Osteoblast (primary cell): ENCODE measurements around the gene ADNP2. TPM values are rescaled to one million over a fixed set of nuclear protein-coding genes. Genes with fewer than 3 reads are reported as not detected.

Experiments
- DNase-seq: peaks from one replicate; pipeline ENCODE4 v3.0.0; 2011; ENCODE audit warnings: low spot score, mixed read lengths; ENCODE audit not compliant: insufficient read length; ENCODE audit errors: missing footprints
- H2AFZ ChIP-seq: 2 replicates; pipeline ENCODE4 v1.6.0; 2011; ENCODE audit warnings: mild to moderate bottlenecking, low read length
- H3K27ac ChIP-seq: 2 replicates; pipeline ENCODE4 v1.5.1; 2011; ENCODE audit warnings: mild to moderate bottlenecking, low read depth, low read length, moderate library complexity
- H3K27me3 ChIP-seq: 2 replicates; pipeline ENCODE4 v1.6.0; 2012; ENCODE audit warnings: mild to moderate bottlenecking, control low read depth, inconsistent platforms, low read length, moderate library complexity; ENCODE audit not compliant: insufficient read depth
- H3K36me3 ChIP-seq: 2 replicates; pipeline ENCODE4 v1.5.1; 2011; ENCODE audit warnings: mild to moderate bottlenecking, low read length, control low read depth, moderate library complexity; ENCODE audit not compliant: insufficient read depth
- H3K4me1 ChIP-seq: 2 replicates; pipeline ENCODE4 v1.5.1; 2011; ENCODE audit warnings: mild to moderate bottlenecking, low read length, control low read depth, moderate library complexity; ENCODE audit not compliant: insufficient read depth
- H3K4me2 ChIP-seq: 2 replicates; pipeline ENCODE4 v1.6.0; 2011; ENCODE audit warnings: mild to moderate bottlenecking, low read length; ENCODE audit not compliant: insufficient read depth
- H3K4me3 ChIP-seq: fragments of 200-600 bp; sonication (generic); 3 replicates; pipeline ENCODE4 v1.5.1; 2012; ENCODE audit warnings: mild to moderate bottlenecking, low read length, inconsistent platforms; ENCODE audit not compliant: insufficient read depth
- H3K79me2 ChIP-seq: 2 replicates; pipeline ENCODE4 v1.6.0; 2012; ENCODE audit warnings: mild to moderate bottlenecking, low read length, control low read depth, inconsistent platforms; ENCODE audit not compliant: insufficient read depth
- H3K9me3 ChIP-seq: 2 replicates; pipeline ENCODE4 v1.5.1; 2011; ENCODE audit warnings: low read depth, low read length, control low read depth
- H4K20me1 ChIP-seq: 2 replicates; pipeline ENCODE4 v1.6.0; 2012; ENCODE audit warnings: mild to moderate bottlenecking, low read length, control low read depth; ENCODE audit not compliant: insufficient read depth
- CTCF ChIP-seq: IDR thresholded peaks from 2 replicates; pipeline ENCODE4 v1.5.1; 2011; ENCODE audit warnings: mild to moderate bottlenecking, low read depth, low read length, moderate library complexity; ENCODE audit errors: extremely low read depth
- total RNA-seq: library from RNA; depleted of rRNA; stranded (reverse); fragments of >200 nt; gene quantifications from 2 replicates; pipeline ENCODE4 v1.2.3, GENCODE V29; 2012

ADNP2 gene
- total RNA-seq, 1 donor, result 22.1 TPM

GRCh38 chr18:80127635-80128034, 18.6 kb downstream of the ADNP2 start:
- peaks cover 95% of the 10 kb centered on the region for H3K79me2 ChIP-seq
- no peaks in the 10 kb centered on the region for H3K27me3 ChIP-seq
- H3K4me3 ChIP-seq, result no peak overlapping the region
- DNase-seq, result no peak
- H3K4me1 ChIP-seq, result no peaks in the 10 kb centered on the region
- no peak overlapping the region for H2AFZ ChIP-seq
- H4K20me1 ChIP-seq, result peaks cover 37% of the 10 kb centered on the region
- no peak for TF ChIP-seq CTCF
- no peak overlapping the region for H3K4me2 ChIP-seq
- peaks cover 7% of the 10 kb centered on the region for H3K36me3 ChIP-seq
- no peak overlapping the region for H3K27ac ChIP-seq
- no peaks in the 10 kb centered on the region for H3K9me3 ChIP-seq

GRCh38 chr18:80129672-80130367, 20.8 kb downstream of the ADNP2 start:
- H3K9me3 ChIP-seq, result no peaks in the 10 kb centered on the region
- H3K4me2 ChIP-seq, result no peak overlapping the region
- H3K4me1 ChIP-seq, result no peaks in the 10 kb centered on the region
- H4K20me1 ChIP-seq, result peaks cover 32% of the 10 kb centered on the region
- H3K4me3 ChIP-seq, result no peak overlapping the region
- H3K36me3 ChIP-seq, result peaks cover 23% of the 10 kb centered on the region
- H3K27ac ChIP-seq, result no peak overlapping the region
- TF ChIP-seq CTCF, result no peak
- no peak for DNase-seq
- H3K27me3 ChIP-seq, result no peaks in the 10 kb centered on the region
- H3K79me2 ChIP-seq, result peaks cover 95% of the 10 kb centered on the region
- no peak overlapping the region for H2AFZ ChIP-seq

GRCh38 chr18:80130555-80130954, 21.5 kb downstream of the ADNP2 start:
- Histone ChIP-seq H3K27ac (no peak overlapping the region), H3K27me3 (no peaks in the 10 kb centered on the region), H3K79me2 (peaks cover 89% of the 10 kb centered on the region), H4K20me1 (peaks cover 29% of the 10 kb centered on the region), H3K9me3 (no peaks in the 10 kb centered on the region), H3K36me3 (peaks cover 27% of the 10 kb centered on the region), H3K4me2 (no peak overlapping the region), H3K4me3 (no peak overlapping the region), H3K4me1 (no peaks in the 10 kb centered on the region), H2AFZ (no peak overlapping the region)
- TF ChIP-seq CTCF, result no peak
- DNase-seq, result no peak

GRCh38 chr18:80132180-80132812, 23.2 kb downstream of the ADNP2 start:
- Histone ChIP-seq H3K4me3 (no peak overlapping the region), H3K27ac (no peak overlapping the region), H3K4me1 (no peaks in the 10 kb centered on the region), H3K27me3 (no peaks in the 10 kb centered on the region), H3K9me3 (no peaks in the 10 kb centered on the region), H2AFZ (no peak overlapping the region), H4K20me1 (peaks cover 29% of the 10 kb centered on the region), H3K4me2 (no peak overlapping the region), H3K79me2 (peaks cover 71% of the 10 kb centered on the region), H3K36me3 (peaks cover 36% of the 10 kb centered on the region)
- DNase-seq, result no peak
- no peak for TF ChIP-seq CTCF
